ENCODE data around the gene OBSL1. TPM values are rescaled to one million over a fixed set of nuclear protein-coding genes. Genes with fewer than 3 reads are reported as not detected.

Gene OBSL1
- total RNA-seq (2014; rRNA removed; shearing (Covaris generic)): 51.9 and 67.4 TPM in 2 replicates

- peak; percentile 77 for DNase-seq (ENCODE audit: low spot score)
Measured at GRCh38 chr2:219571311-219572236, at the start of gene OBSL1. OBSL1 (minus strand) TSS chr2:219571539; CDS start chr2:219571232, 307 bp downstream.

- DNase-seq (ENCODE audit: low spot score): no peak
Measured at GRCh38 chr2:219620546-219620945, 49.2 kb upstream of the OBSL1 start.

- DNase-seq (ENCODE audit: low spot score): no peak
Measured at GRCh38 chr2:219619235-219619634, 47.9 kb upstream of the OBSL1 start.

GRCh38 chr2:219618733-219619122, 47.4 kb upstream of the OBSL1 start:
- no peak for DNase-seq (ENCODE audit: low spot score)

- no peak for DNase-seq (ENCODE audit: low spot score)
Measured at GRCh38 chr2:219616550-219616949, 45.2 kb upstream of the OBSL1 start.

GRCh38 chr2:219615894-219616293, 44.6 kb upstream of the OBSL1 start:
- DNase-seq (ENCODE audit: low spot score): no peak

- DNase-seq (ENCODE audit: low spot score): no peak
Measured at GRCh38 chr2:219615036-219615435, 43.7 kb upstream of the OBSL1 start.

GRCh38 chr2:219614076-219614860, 42.9 kb upstream of the OBSL1 start:
- no peak for DNase-seq (ENCODE audit: low spot score)

GRCh38 chr2:219613461-219614070, 42.2 kb upstream of the OBSL1 start:
- no peak for DNase-seq (ENCODE audit: low spot score)

- no peak for DNase-seq (ENCODE audit: low spot score)
Measured at GRCh38 chr2:219612577-219613286, 41.4 kb upstream of the OBSL1 start.

GRCh38 chr2:219611866-219612576, 40.7 kb upstream of the OBSL1 start:
- no peak for DNase-seq (ENCODE audit: low spot score)

- no peak for DNase-seq (ENCODE audit: low spot score)
Measured at GRCh38 chr2:219611306-219611705, 40.0 kb upstream of the OBSL1 start.

GRCh38 chr2:219609149-219609750, 37.9 kb upstream of the OBSL1 start:
- DNase-seq (ENCODE audit: low spot score): no peak

GRCh38 chr2:219608399-219608964, 37.1 kb upstream of the OBSL1 start:
- DNase-seq (ENCODE audit: low spot score): no peak

- DNase-seq (ENCODE audit: low spot score): no peak
Measured at GRCh38 chr2:219607931-219608330, 36.6 kb upstream of the OBSL1 start.

- no peak for DNase-seq (ENCODE audit: low spot score)
Measured at GRCh38 chr2:219605607-219605954, 34.2 kb upstream of the OBSL1 start.

- DNase-seq (ENCODE audit: low spot score): no peak
Measured at GRCh38 chr2:219603771-219604170, 32.4 kb upstream of the OBSL1 start.

- no peak for DNase-seq (ENCODE audit: low spot score)
Measured at GRCh38 chr2:219598308-219599078, 27.2 kb upstream of the OBSL1 start.

- peak; percentile 95 for DNase-seq (ENCODE audit: low spot score)
Measured at GRCh38 chr2:219597552-219598307, 26.4 kb upstream of the OBSL1 start, which contains the start of gene STK11IP. STK11IP (plus strand) TSS chr2:219597857; CDS start chr2:219598120, 263 bp downstream.

Measured in H4 (cell line).